Stimulated activated CD8-positive, alpha-beta memory T cell treated with anti-CD3 and anti-CD28 coated beads, Interleukin-12 subunit alpha, Interleukin-12 subunit beta, amount 100 ng/mL, for 1 hour (primary cell): ENCODE results near the gene ERCC4.
"Not testable (repeated sequence)": the region's sequence is repeated elsewhere in the genome, so short reads cannot be mapped to it uniquely, and the experiment has no call there.

Experiments used
- DNase-seq: peaks from one replicate; pipeline ENCODE4 v3.0.0-alpha.2; 2020; ENCODE audit warnings: low read depth

The ERCC4 gene

GRCh38 chr16:13919683-13920509, at the start of gene ERCC4:
TSS of gene ERCC4 (plus strand) at chr16:13920154. CDS start at chr16:13920166, 12 bp downstream.
- DNase-seq = peak; percentile 97

GRCh38 chr16:13873835-13874438, 46.0 kb upstream of the ERCC4 start:
- DNase-seq = no peak

GRCh38 chr16:13875614-13876284, 44.2 kb upstream of the ERCC4 start:
- DNase-seq = no peak

- DNase-seq = no peak
Measured at GRCh38 chr16:13883276-13883675, 36.7 kb upstream of the ERCC4 start.

GRCh38 chr16:13883881-13884280, 36.1 kb upstream of the ERCC4 start:
- DNase-seq = no peak

GRCh38 chr16:13885700-13886099, 34.3 kb upstream of the ERCC4 start:
- DNase-seq = no peak

GRCh38 chr16:13886608-13887007, 33.3 kb upstream of the ERCC4 start:
- DNase-seq = no peak

GRCh38 chr16:13889323-13889722, 30.6 kb upstream of the ERCC4 start:
- DNase-seq = not testable (repeated sequence)

GRCh38 chr16:13892301-13892700, 27.7 kb upstream of the ERCC4 start:
- DNase-seq = no peak

- DNase-seq = no peak
Measured at GRCh38 chr16:13895516-13895915, 24.4 kb upstream of the ERCC4 start.

- no peak for DNase-seq
Measured at GRCh38 chr16:13896543-13897182, 23.3 kb upstream of the ERCC4 start.

GRCh38 chr16:13897806-13898205, 22.1 kb upstream of the ERCC4 start:
- DNase-seq = no peak

- DNase-seq = no peak
Measured at GRCh38 chr16:13898233-13898632, 21.7 kb upstream of the ERCC4 start.

- no peak for DNase-seq
Measured at GRCh38 chr16:13902052-13902451, 17.9 kb upstream of the ERCC4 start.

- DNase-seq = no peak
Measured at GRCh38 chr16:13902677-13903076, 17.3 kb upstream of the ERCC4 start.

GRCh38 chr16:13904179-13904691, 15.7 kb upstream of the ERCC4 start:
- no peak for DNase-seq

GRCh38 chr16:13904822-13905221, 15.1 kb upstream of the ERCC4 start:
- not testable (repeated sequence) for DNase-seq

- DNase-seq = no peak
Measured at GRCh38 chr16:13906168-13907089, 13.5 kb upstream of the ERCC4 start.

GRCh38 chr16:13907431-13907830, 12.5 kb upstream of the ERCC4 start:
- no peak for DNase-seq

- DNase-seq = no peak
Measured at GRCh38 chr16:13909069-13909468, 10.9 kb upstream of the ERCC4 start.

GRCh38 chr16:13909872-13910303, 10.1 kb upstream of the ERCC4 start:
- no peak for DNase-seq
